HepG2 (cell line): ENCODE results near the gene NXPE3. TPM values are rescaled to one million over a fixed set of nuclear protein-coding genes. Genes with fewer than 3 reads are reported as not detected.

Experiments
- DR1 ChIP-seq: sonication (generic); formaldehyde crosslinking; IDR thresholded peaks from 2 replicates; pipeline ENCODE4 v1.8.0; 2021; ENCODE audit warnings: mild to moderate bottlenecking, missing genetic modification reagents, inconsistent platforms
- HOXA5 ChIP-seq: sonication (generic); formaldehyde crosslinking; IDR thresholded peaks from 2 replicates; pipeline ENCODE4 v1.4.0; 2020; ENCODE audit warnings: missing genetic modification reagents
- IKZF5 ChIP-seq: IDR thresholded peaks from 2 replicates; pipeline ENCODE4 v1.6.1; 2018; ENCODE audit warnings: missing genetic modification reagents, mild to moderate bottlenecking, missing compliant biosample characterization
- JUND ChIP-seq: sonication (generic); formaldehyde crosslinking; IDR thresholded peaks from 2 replicates; pipeline ENCODE4 v1.8.0; 2022; ENCODE audit warnings: mild to moderate bottlenecking, missing genetic modification reagents
- NFE2L2 ChIP-seq: fragments of 150-350 bp; IDR thresholded peaks from 2 replicates; pipeline ENCODE4 v1.6.1; 2014; ENCODE audit warnings: low read length
- NR2F2 ChIP-seq: IDR thresholded peaks from 2 replicates; pipeline ENCODE4 v1.6.1; 2012; ENCODE audit warnings: low read depth, inconsistent platforms, borderline replicate concordance
- RFX3 ChIP-seq: IDR thresholded peaks from 2 replicates; pipeline ENCODE4 v1.6.1; 2016; ENCODE audit warnings: missing biosample characterization, missing genetic modification reagents
- SP2 ChIP-seq: sonication (generic); formaldehyde crosslinking; IDR thresholded peaks from 2 replicates; pipeline ENCODE4 v1.5.1; 2020; ENCODE audit warnings: mild to moderate bottlenecking, missing genetic modification reagents
- SRSF1 ChIP-seq: fragments of 200-400 bp; formaldehyde crosslinking; optimal IDR thresholded peaks from 2 replicates; pipeline ENCODE3; 2017; ENCODE audit warnings: mild to moderate bottlenecking, low read depth, low read length, moderate library complexity
- ZFY ChIP-seq: sonication (generic); formaldehyde crosslinking; IDR thresholded peaks from 2 replicates; pipeline ENCODE4 v1.4.0; 2020; ENCODE audit warnings: missing genetic modification reagents
- ZNF143 ChIP-seq: sonication (generic); formaldehyde crosslinking; IDR thresholded peaks from 2 replicates; pipeline ENCODE4 v1.4.0; 2020; ENCODE audit warnings: missing genetic modification reagents
- ZNF292 ChIP-seq: sonication (generic); formaldehyde crosslinking; IDR thresholded peaks from 2 replicates; pipeline ENCODE4 v1.8.1; 2022; ENCODE audit warnings: mild to moderate bottlenecking, low read depth, missing genetic modification reagents, borderline replicate concordance
- ZNF543 ChIP-seq: sonication (generic); formaldehyde crosslinking; IDR thresholded peaks from 2 replicates; pipeline ENCODE4 v1.4.0; 2020; ENCODE audit warnings: mild to moderate bottlenecking, missing genetic modification reagents
- ZNF567 ChIP-seq: sonication (generic); formaldehyde crosslinking; IDR thresholded peaks from 2 replicates; pipeline ENCODE4 v1.8.1; 2023; ENCODE audit warnings: mild to moderate bottlenecking, missing genetic modification reagents, borderline replicate concordance
- ZNF569 ChIP-seq: sonication (generic); formaldehyde crosslinking; IDR thresholded peaks from 2 replicates; pipeline ENCODE4 v1.5.0; 2020; ENCODE audit warnings: mild to moderate bottlenecking, missing genetic modification reagents, moderate library complexity, borderline replicate concordance
- ZSCAN22 ChIP-seq: sonication (generic); formaldehyde crosslinking; IDR thresholded peaks from 2 replicates; pipeline ENCODE4 v1.4.0; 2020; ENCODE audit warnings: mild to moderate bottlenecking, missing genetic modification reagents
- polyA plus RNA-seq, 8 experiments: library from polyadenylated mRNA; depleted of rRNA in 3 of 8; stranded (reverse) in 7 of 8; unstranded in 1 of 8; fragments of >200 nt; fragmentation: Illumina TruSeq in 4 of 8; extraction: Trizol in 4 of 8; gene quantifications; 2 replicates each; pipeline versions ENCODE4 v1.2.1 to v1.2.3, GENCODE V29; 2011 to 2016; ENCODE audit warnings: low read depth in 4 of 8, missing spikeins in 1 of 8, mixed read lengths in 1 of 8; ENCODE audit not compliant: insufficient read depth in 1 of 8
- total RNA-seq, 5 experiments: library from RNA; depleted of rRNA; stranded (reverse); fragments of >200 nt; fragmentation: Illumina TruSeq; extraction: Trizol; gene quantifications; 2 replicates each; pipeline ENCODE4 v1.2.3, GENCODE V29; 2016; ENCODE audit warnings: low read depth in 1 of 5
- TF ChIP-seq, protein P1 (sequence below): sonication (generic); formaldehyde crosslinking; IDR thresholded peaks from 2 replicates; pipeline ENCODE4 v1.8.0; 2022; ENCODE audit warnings: mild to moderate bottlenecking, missing genetic modification reagents; ENCODE audit not compliant: insufficient replicate concordance
- TF ChIP-seq, protein P2 (sequence below): sonication (generic); formaldehyde crosslinking; IDR thresholded peaks from 2 replicates; pipeline ENCODE4 v1.8.0; 2022; ENCODE audit warnings: missing genetic modification reagents, mild to moderate bottlenecking, moderate library complexity, borderline replicate concordance
- TF ChIP-seq, protein P3 (sequence below): sonication (generic); formaldehyde crosslinking; IDR thresholded peaks from 2 replicates; pipeline ENCODE4 v1.8.1; 2022; ENCODE audit warnings: low read depth, mild to moderate bottlenecking, missing genetic modification reagents
- TF ChIP-seq, protein P4 (sequence below): sonication (generic); formaldehyde crosslinking; IDR thresholded peaks from 2 replicates; pipeline ENCODE4 v1.4.0; 2020; ENCODE audit warnings: missing genetic modification reagents

The NXPE3 gene
- total and polyA plus RNA-seq, 2 of the 13 experiments (the other 11 are each of a cell fraction or from before 2014, with no cell fraction given) = 3.5 to 4.7 TPM

- TF ChIP-seq, protein P1, sequence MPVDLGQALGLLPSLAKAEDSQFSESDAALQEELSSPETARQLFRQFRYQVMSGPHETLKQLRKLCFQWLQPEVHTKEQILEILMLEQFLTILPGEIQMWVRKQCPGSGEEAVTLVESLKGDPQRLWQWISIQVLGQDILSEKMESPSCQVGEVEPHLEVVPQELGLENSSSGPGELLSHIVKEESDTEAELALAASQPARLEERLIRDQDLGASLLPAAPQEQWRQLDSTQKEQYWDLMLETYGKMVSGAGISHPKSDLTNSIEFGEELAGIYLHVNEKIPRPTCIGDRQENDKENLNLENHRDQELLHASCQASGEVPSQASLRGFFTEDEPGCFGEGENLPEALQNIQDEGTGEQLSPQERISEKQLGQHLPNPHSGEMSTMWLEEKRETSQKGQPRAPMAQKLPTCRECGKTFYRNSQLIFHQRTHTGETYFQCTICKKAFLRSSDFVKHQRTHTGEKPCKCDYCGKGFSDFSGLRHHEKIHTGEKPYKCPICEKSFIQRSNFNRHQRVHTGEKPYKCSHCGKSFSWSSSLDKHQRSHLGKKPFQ = peak; percentile 82
- TF ChIP-seq RFX3 (CRISPR knock-in tag) (no peak), ZNF292 (no peak), ZNF569 (no peak), ZNF543 (CRISPR knock-in tag) (no peak), SP2 (CRISPR knock-in tag) (peak; percentile 93), SRSF1 (peak; percentile 65), ZNF567 (CRISPR knock-in tag) (no peak), ZSCAN22 (CRISPR knock-in tag) (0 out of 2 replicates have a peak, but pooled peaks have one; percentile 42), NFE2L2 (no peak), NR2F2 (no peak), JUND (CRISPR knock-in tag) (no peak), HOXA5 (CRISPR knock-in tag) (peak; percentile 79), DR1 (CRISPR knock-in tag) (0 out of 2 replicates have a peak, but pooled peaks have one; percentile 62), IKZF5 (CRISPR knock-in tag) (0 out of 2 replicates have a peak, but pooled peaks have one; percentile 45), ZFY (CRISPR knock-in tag) (peak; percentile 87), ZNF143 (peak; percentile 47; the same call in 1 of the 2 replicates)
- TF ChIP-seq, protein P2, sequence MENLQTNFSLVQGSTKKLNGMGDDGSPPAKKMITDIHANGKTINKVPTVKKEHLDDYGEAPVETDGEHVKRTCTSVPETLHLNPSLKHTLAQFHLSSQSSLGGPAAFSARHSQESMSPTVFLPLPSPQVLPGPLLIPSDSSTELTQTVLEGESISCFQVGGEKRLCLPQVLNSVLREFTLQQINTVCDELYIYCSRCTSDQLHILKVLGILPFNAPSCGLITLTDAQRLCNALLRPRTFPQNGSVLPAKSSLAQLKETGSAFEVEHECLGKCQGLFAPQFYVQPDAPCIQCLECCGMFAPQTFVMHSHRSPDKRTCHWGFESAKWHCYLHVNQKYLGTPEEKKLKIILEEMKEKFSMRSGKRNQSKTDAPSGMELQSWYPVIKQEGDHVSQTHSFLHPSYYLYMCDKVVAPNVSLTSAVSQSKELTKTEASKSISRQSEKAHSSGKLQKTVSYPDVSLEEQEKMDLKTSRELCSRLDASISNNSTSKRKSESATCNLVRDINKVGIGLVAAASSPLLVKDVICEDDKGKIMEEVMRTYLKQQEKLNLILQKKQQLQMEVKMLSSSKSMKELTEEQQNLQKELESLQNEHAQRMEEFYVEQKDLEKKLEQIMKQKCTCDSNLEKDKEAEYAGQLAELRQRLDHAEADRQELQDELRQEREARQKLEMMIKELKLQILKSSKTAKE (CRISPR knock-in tag) = no peak
- TF ChIP-seq, protein P3, sequence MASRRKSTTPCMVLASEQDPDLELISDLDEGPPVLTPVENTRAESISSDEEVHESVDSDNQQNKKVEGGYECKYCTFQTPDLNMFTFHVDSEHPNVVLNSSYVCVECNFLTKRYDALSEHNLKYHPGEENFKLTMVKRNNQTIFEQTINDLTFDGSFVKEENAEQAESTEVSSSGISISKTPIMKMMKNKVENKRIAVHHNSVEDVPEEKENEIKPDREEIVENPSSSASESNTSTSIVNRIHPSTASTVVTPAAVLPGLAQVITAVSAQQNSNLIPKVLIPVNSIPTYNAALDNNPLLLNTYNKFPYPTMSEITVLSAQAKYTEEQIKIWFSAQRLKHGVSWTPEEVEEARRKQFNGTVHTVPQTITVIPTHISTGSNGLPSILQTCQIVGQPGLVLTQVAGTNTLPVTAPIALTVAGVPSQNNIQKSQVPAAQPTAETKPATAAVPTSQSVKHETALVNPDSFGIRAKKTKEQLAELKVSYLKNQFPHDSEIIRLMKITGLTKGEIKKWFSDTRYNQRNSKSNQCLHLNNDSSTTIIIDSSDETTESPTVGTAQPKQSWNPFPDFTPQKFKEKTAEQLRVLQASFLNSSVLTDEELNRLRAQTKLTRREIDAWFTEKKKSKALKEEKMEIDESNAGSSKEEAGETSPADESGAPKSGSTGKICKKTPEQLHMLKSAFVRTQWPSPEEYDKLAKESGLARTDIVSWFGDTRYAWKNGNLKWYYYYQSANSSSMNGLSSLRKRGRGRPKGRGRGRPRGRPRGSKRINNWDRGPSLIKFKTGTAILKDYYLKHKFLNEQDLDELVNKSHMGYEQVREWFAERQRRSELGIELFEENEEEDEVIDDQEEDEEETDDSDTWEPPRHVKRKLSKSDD (CRISPR knock-in tag) = peak; percentile 20; the same call in 1 of the 2 replicates
- TF ChIP-seq, protein P4, sequence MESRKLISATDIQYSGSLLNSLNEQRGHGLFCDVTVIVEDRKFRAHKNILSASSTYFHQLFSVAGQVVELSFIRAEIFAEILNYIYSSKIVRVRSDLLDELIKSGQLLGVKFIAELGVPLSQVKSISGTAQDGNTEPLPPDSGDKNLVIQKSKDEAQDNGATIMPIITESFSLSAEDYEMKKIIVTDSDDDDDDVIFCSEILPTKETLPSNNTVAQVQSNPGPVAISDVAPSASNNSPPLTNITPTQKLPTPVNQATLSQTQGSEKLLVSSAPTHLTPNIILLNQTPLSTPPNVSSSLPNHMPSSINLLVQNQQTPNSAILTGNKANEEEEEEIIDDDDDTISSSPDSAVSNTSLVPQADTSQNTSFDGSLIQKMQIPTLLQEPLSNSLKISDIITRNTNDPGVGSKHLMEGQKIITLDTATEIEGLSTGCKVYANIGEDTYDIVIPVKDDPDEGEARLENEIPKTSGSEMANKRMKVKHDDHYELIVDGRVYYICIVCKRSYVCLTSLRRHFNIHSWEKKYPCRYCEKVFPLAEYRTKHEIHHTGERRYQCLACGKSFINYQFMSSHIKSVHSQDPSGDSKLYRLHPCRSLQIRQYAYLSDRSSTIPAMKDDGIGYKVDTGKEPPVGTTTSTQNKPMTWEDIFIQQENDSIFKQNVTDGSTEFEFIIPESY (CRISPR knock-in tag) = no peak
These were observed at the start of gene NXPE3 (continued) for GRCh38 chr3:101779047-101779821.
